IMR-90 (cell line): ENCODE data around the gene CCDC102B. TPM values are rescaled to one million over a fixed set of nuclear protein-coding genes. Genes with fewer than 3 reads are reported as not detected.

Experiments
- ATAC-seq: fragments of 200-7000 bp; cut with Tn5 transposase; 2 replicates; pipeline ENCODE4 v1.9.1; 2020; ENCODE audit warnings: low read depth, mild to moderate bottlenecking, moderate library complexity
- BruUV-seq: library from RNA; stranded (reverse); fragments of 400-500 nt; replicated peaks from 2 replicates; lab custom pipeline; 2021; lab: Mats Ljungman, UMichigan
- CTCF ChIA-PET: fragments of 300-600 bp; formaldehyde crosslinking; extraction: SDS; loops from one replicate; lab custom pipeline; 2021; ENCODE audit warnings: antibody characterized with exemption; lab: Yijun Ruan, JAX
- POLR2A ChIA-PET: fragments of 300-600 bp; sonication (Branson Sonifier 250); formaldehyde crosslinking; loops from one replicate; lab custom pipeline; 2022; ENCODE audit warnings: antibody characterized with exemption; ENCODE audit not compliant: unreplicated experiment; lab: Charles Lee
- DNase-seq: peaks from one replicate; pipeline ENCODE4 v3.0.0; 2013
- H2AFZ ChIP-seq: replicated peaks from 2 replicates; pipeline ENCODE3; 2013; ENCODE audit warnings: low read length, mild to moderate bottlenecking; ENCODE audit not compliant: poor library complexity
- H2AK5ac ChIP-seq: 2 replicates; pipeline ENCODE4 v1.6.1; 2013; ENCODE audit warnings: low read depth, low read length, inconsistent platforms
- H2AK9ac ChIP-seq: replicated peaks from 2 replicates; pipeline ENCODE3; 2013; ENCODE audit warnings: mild to moderate bottlenecking, low read depth, low read length, moderate library complexity; ENCODE audit not compliant: poor library complexity
- H2BK120ac ChIP-seq: 2 replicates; pipeline ENCODE4 v1.6.1; 2013; ENCODE audit warnings: low read depth, low read length, inconsistent platforms
- H2BK15ac ChIP-seq: 3 replicates; pipeline ENCODE4 v1.6.1; 2013; ENCODE audit warnings: low read depth, low read length, inconsistent platforms
- H2BK20ac ChIP-seq: 2 replicates; pipeline ENCODE4 v1.6.1; 2013; ENCODE audit warnings: low read depth, mild to moderate bottlenecking, inconsistent platforms, low read length, moderate library complexity
- H2BK5ac ChIP-seq: 2 replicates; pipeline ENCODE4 v1.6.1; 2013; ENCODE audit warnings: mild to moderate bottlenecking, low read depth, low read length, inconsistent platforms; ENCODE audit not compliant: poor library complexity, severe bottlenecking
- H3K14ac ChIP-seq: replicated peaks from 2 replicates; pipeline ENCODE4 v1.6.1; 2013; ENCODE audit warnings: low read depth, low read length, inconsistent platforms
- H3K18ac ChIP-seq: 2 replicates; pipeline ENCODE4 v1.6.1; 2013; ENCODE audit warnings: low read depth, low read length, control low read depth
- H3K23ac ChIP-seq: 2 replicates; pipeline ENCODE4 v1.6.1; 2013; ENCODE audit warnings: low read depth, low read length, inconsistent platforms
- H3K27ac ChIP-seq: 2 replicates; pipeline ENCODE4 v1.5.1; 2013; ENCODE audit warnings: mild to moderate bottlenecking, control low read depth, low read length; ENCODE audit not compliant: insufficient read depth
- H3K27me3 ChIP-seq: 2 replicates; pipeline ENCODE4 v1.6.1; 2013; ENCODE audit warnings: low read length; ENCODE audit not compliant: control insufficient read depth, insufficient read depth
- H3K36me3 ChIP-seq: 2 replicates; pipeline ENCODE4 v1.6.1; 2013; ENCODE audit warnings: low read length, mixed read lengths; ENCODE audit not compliant: control insufficient read depth, insufficient read depth
- H3K4ac ChIP-seq: 2 replicates; pipeline ENCODE4 v1.6.1; 2013; ENCODE audit warnings: low read depth, low read length, inconsistent platforms
- H3K4me1 ChIP-seq: 2 replicates; pipeline ENCODE4 v1.6.1; 2013; ENCODE audit warnings: low read length, mixed read lengths; ENCODE audit not compliant: control insufficient read depth, insufficient read depth
- H3K4me2 ChIP-seq: 2 replicates; pipeline ENCODE4 v1.6.1; 2013; ENCODE audit warnings: low read depth, mild to moderate bottlenecking, control low read depth, low read length, moderate library complexity
- H3K4me3 ChIP-seq: 2 replicates; pipeline ENCODE4 v1.5.1; 2013; ENCODE audit warnings: low read depth, mild to moderate bottlenecking, control low read depth, low read length, moderate library complexity; ENCODE audit not compliant: insufficient read depth
- H3K56ac ChIP-seq: 2 replicates; pipeline ENCODE4 v1.6.1; 2013; ENCODE audit warnings: low read length, inconsistent platforms; ENCODE audit not compliant: insufficient read depth; ENCODE audit errors: extremely low read depth
- H3K79me1 ChIP-seq, 2 experiments: 2 replicates each; pipeline ENCODE4 v1.6.1; 2013; ENCODE audit warnings: low read length in 2 of 2, inconsistent platforms in 1 of 2, low read depth in 1 of 2
- H3K9ac ChIP-seq: 2 replicates; pipeline ENCODE4 v1.6.1; 2013; ENCODE audit warnings: low read depth, low read length, control low read depth
- H3K9me1 ChIP-seq: 2 replicates; pipeline ENCODE4 v1.6.1; 2013; ENCODE audit warnings: low read length, inconsistent platforms; ENCODE audit not compliant: insufficient read depth
- H3K9me3 ChIP-seq: 2 replicates; pipeline ENCODE4 v1.6.1; 2013; ENCODE audit warnings: low read length; ENCODE audit not compliant: control insufficient read depth, insufficient read depth
- H4K20me1 ChIP-seq: 2 replicates; pipeline ENCODE4 v1.6.1; 2013; ENCODE audit warnings: low read length, inconsistent platforms; ENCODE audit not compliant: insufficient read depth
- H4K5ac ChIP-seq: 2 replicates; pipeline ENCODE4 v1.6.1; 2013; ENCODE audit warnings: mild to moderate bottlenecking, low read depth, low read length, control low read depth
- H4K8ac ChIP-seq, 2 experiments: 2 replicates each; pipeline ENCODE4 v1.6.1; 2013; ENCODE audit warnings: low read depth in 2 of 2, low read length in 2 of 2, control low read depth in 1 of 2, inconsistent platforms in 1 of 2
- H4K91ac ChIP-seq: 2 replicates; pipeline ENCODE4 v1.6.1; 2013; ENCODE audit warnings: low read depth, low read length, inconsistent platforms; ENCODE audit not compliant: insufficient read depth
- BHLHE40 ChIP-seq: fragments of 150-350 bp; IDR thresholded peaks from 2 replicates; pipeline ENCODE4 v1.6.1; 2016; ENCODE audit warnings: mild to moderate bottlenecking, low read depth, low read length
- CEBPB ChIP-seq: IDR thresholded peaks from 2 replicates; pipeline ENCODE4 v1.6.1; 2012; ENCODE audit warnings: low read depth, low read length, improper control_type of control experiment
- CHD1 ChIP-seq: IDR thresholded peaks from 2 replicates; pipeline ENCODE4 v1.6.1; 2012; ENCODE audit warnings: low read depth, low read length, improper control_type of control experiment
- CTCF ChIP-seq: conservative IDR thresholded peaks from 2 replicates; pipeline ENCODE4 v1.5.1; 2012; ENCODE audit warnings: mild to moderate bottlenecking, low read depth, low read length, improper control_type of control experiment
- ELK1 ChIP-seq: fragments of 150-350 bp; IDR thresholded peaks from 2 replicates; pipeline ENCODE4 v1.6.1; 2016; ENCODE audit warnings: low read depth, mild to moderate bottlenecking, low read length, moderate library complexity, borderline replicate concordance
- FOS ChIP-seq: fragments of 150-350 bp; IDR thresholded peaks from 2 replicates; pipeline ENCODE4 v1.6.1; 2016; ENCODE audit warnings: low read depth, low read length
- MAFK ChIP-seq: IDR thresholded peaks from 2 replicates; pipeline ENCODE4 v1.6.1; 2012; ENCODE audit warnings: low read depth, low read length, improper control_type of control experiment
- MAZ ChIP-seq: IDR thresholded peaks from 2 replicates; pipeline ENCODE4 v1.6.1; 2012; ENCODE audit warnings: low read depth, mild to moderate bottlenecking, low read length, improper control_type of control experiment, moderate library complexity, borderline replicate concordance
- MXI1 ChIP-seq: IDR thresholded peaks from 2 replicates; pipeline ENCODE4 v1.6.1; 2012; ENCODE audit warnings: low read depth, mild to moderate bottlenecking, low read length, moderate library complexity, borderline replicate concordance
- NFE2L2 ChIP-seq: fragments of 150-350 bp; IDR thresholded peaks from 2 replicates; pipeline ENCODE4 v1.6.1; 2016; ENCODE audit warnings: low read depth, mild to moderate bottlenecking, low read length
- POLR2A ChIP-seq: IDR thresholded peaks from 2 replicates; pipeline ENCODE4 v1.6.1; 2012; ENCODE audit warnings: mild to moderate bottlenecking, low read depth, low read length
- RAD21 ChIP-seq: IDR thresholded peaks from 2 replicates; pipeline ENCODE4 v1.6.1; 2012; ENCODE audit warnings: low read length, improper control_type of control experiment
- RCOR1 ChIP-seq: IDR thresholded peaks from 2 replicates; pipeline ENCODE4 v1.6.1; 2012; ENCODE audit warnings: mild to moderate bottlenecking, low read length, improper control_type of control experiment; ENCODE audit not compliant: insufficient replicate concordance
- RFX5 ChIP-seq: IDR thresholded peaks from 2 replicates; pipeline ENCODE4 v1.8.0; 2012; ENCODE audit warnings: low read depth, mild to moderate bottlenecking, low read length, moderate library complexity
- SMC3 ChIP-seq: fragments of 150-350 bp; IDR thresholded peaks from 2 replicates; pipeline ENCODE4 v1.6.1; 2016; ENCODE audit warnings: low read depth, mild to moderate bottlenecking, antibody characterized with exemption, low read length, moderate library complexity
- USF2 ChIP-seq: fragments of 150-350 bp; IDR thresholded peaks from 2 replicates; pipeline ENCODE4 v1.6.1; 2017; ENCODE audit warnings: mild to moderate bottlenecking, antibody characterized with exemption, low read length, low read depth
- WGBS, 2 experiments: methylation state at CpG; one replicate each; pipeline versions ENCODE4 v1.1.5 to v1.1.7; 2013; ENCODE audit warnings: missing lambda C conversion rate in 2 of 2; ENCODE audit not compliant: insufficient read length in 1 of 2; ENCODE audit errors: extremely low coverage in 2 of 2; 5-methylcytosine and 5-hydroxymethylcytosine counted together
- dilution Hi-C: fragments of 300-500 bp; cut with HindIII; formaldehyde crosslinking; loops from one replicate; pipeline ENCODE4 v1.14.3; 2018; ENCODE audit warnings: low sequenced_read_pairs; ENCODE audit not compliant: unreplicated experiment
- in situ Hi-C: fragments of 300-500 bp; cut with MboI; formaldehyde crosslinking; loops from 3 replicates; pipeline ENCODE4 v1.14.3; 2019; ENCODE audit warnings: low sequenced_read_pairs, inconsistent platforms, mixed read lengths
- intact Hi-C: fragments of 100-400 bp; cut with micrococcal nuclease; formaldehyde crosslinking; loops from 2 replicates; pipeline ENCODE4 v1.10.0; 2022
- polyA plus RNA-seq, 3 experiments: library from polyadenylated mRNA; depleted of rRNA; stranded (reverse); fragments of >200 nt; gene quantifications; 2 replicates each; pipeline ENCODE4 v1.2.3, GENCODE V29; 2012; ENCODE audit warnings: low replicate concordance in 1 of 3
- total RNA-seq: library from RNA; depleted of rRNA; stranded (reverse); fragments of >200 nt; gene quantifications from 2 replicates; pipeline ENCODE4 v1.2.3, GENCODE V29; 2012

The CCDC102B gene
- total and polyA plus RNA-seq, 2 of the 4 experiments (the other 2 are of a cell fraction) = 0.54 to 1.4 TPM

GRCh38 chr18:68954738-68955137, 156.9 kb downstream of the CCDC102B start:
- Histone ChIP-seq H2AK9ac (no peak overlapping the region), H2AK5ac (no peak overlapping the region), H3K18ac (no peak overlapping the region), H3K9ac (no peak overlapping the region), H2BK120ac (no peak overlapping the region), H3K4ac (no peak overlapping the region), H3K9me3 (no peaks in the 10 kb centered on the region), H3K27ac (no peak overlapping the region), H3K14ac (no peak overlapping the region), H2AFZ (no peak overlapping the region), H3K36me3 (no peaks in the 10 kb centered on the region), H2BK15ac (no peak overlapping the region), H4K8ac (no peak overlapping the region), H4K20me1 (no peaks in the 10 kb centered on the region), H2BK20ac (no peak overlapping the region), H3K4me3 (no peak overlapping the region), H4K5ac (no peak overlapping the region), H3K9me1 (no peaks in the 10 kb centered on the region), H4K91ac (no peak overlapping the region), H2BK5ac (no peak overlapping the region), H3K4me2 (no peak overlapping the region), H3K79me1 (no peaks in the 10 kb centered on the region), H3K4me1 (no peaks in the 10 kb centered on the region), H3K27me3 (no peaks in the 10 kb centered on the region), H3K56ac (no peak overlapping the region), H3K23ac (no peak overlapping the region)
- BruUV-seq = no TSS peak
- ChIA-PET CTCF (no interaction called here), POLR2A (no interaction called here)
- WGBS, 2 experiments = 20% methylated on average over 1 of the region's 2 CpGs; no CpG with 5 or more reads in 1 of the 2 experiments
- in situ Hi-C loops = no loop called here
- TF ChIP-seq BHLHE40 (no peak), RFX5 (no peak), MXI1 (no peak), ELK1 (no peak), USF2 (no peak), CTCF (no peak), CEBPB (no peak), SMC3 (no peak), MAFK (no peak), RAD21 (no peak), FOS (no peak), NFE2L2 (no peak), MAZ (no peak), CHD1 (no peak), POLR2A (no peak), RCOR1 (no peak)
- intact Hi-C loops = no loop called here
- dilution Hi-C loops = no loop called here
- ATAC-seq (no peak), DNase-seq (no peak)
